HG03520 (cell line): ENCODE data around the gene PRM2.

Source experiments
- ATAC-seq: cut with Tn5 transposase; IDR thresholded peaks from one replicate; pipeline ENCODE4 v1.9.1; 2021; ENCODE audit warnings: mild to moderate bottlenecking, moderate library complexity; ENCODE audit not compliant: unreplicated experiment

PRM2 gene

DNA sequence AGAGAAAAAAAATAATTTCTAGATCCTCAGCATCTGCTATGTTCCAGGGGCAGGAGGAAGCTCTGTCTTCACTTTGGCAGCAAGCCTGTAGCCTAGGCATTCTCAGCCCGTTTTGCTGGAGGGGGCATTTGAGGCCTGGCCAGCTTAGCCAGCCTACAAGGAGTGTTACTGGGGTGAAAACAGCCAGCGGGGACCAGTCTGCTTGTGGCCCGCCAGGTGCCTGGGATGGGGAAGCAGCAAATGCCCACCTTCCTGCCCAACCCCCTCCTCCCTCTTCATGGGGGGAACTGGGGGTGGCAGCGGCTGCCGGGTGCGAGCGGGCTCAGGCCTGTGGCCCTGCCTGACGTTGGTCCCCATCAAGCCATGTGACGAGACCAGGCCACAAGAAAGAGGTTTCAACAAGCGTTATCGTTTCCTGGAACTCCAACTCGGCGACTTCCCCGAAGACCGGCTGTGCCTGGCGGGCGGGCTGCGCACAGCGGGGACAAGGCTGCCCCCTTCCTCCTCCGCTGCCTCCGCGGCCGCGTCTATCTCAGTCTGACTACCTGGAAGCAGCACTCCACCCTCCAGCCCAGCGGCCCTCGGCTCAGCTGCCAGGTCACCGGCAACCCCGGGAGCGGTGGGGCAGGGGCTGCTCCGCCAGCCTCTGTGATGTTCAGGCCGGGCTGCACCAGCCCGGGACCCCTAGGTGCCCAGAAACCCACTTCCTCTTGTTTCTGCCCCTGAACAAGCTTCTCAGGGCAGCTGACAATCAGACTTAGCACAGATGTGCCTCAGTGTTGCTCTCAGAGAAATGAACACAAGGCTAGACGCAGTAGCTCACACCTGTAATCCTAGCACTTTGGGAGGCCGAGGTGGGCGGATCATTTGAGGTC lies 43.2 kb downstream of the PRM2 start:
- ATAC-seq: peak; percentile 53

DNA sequence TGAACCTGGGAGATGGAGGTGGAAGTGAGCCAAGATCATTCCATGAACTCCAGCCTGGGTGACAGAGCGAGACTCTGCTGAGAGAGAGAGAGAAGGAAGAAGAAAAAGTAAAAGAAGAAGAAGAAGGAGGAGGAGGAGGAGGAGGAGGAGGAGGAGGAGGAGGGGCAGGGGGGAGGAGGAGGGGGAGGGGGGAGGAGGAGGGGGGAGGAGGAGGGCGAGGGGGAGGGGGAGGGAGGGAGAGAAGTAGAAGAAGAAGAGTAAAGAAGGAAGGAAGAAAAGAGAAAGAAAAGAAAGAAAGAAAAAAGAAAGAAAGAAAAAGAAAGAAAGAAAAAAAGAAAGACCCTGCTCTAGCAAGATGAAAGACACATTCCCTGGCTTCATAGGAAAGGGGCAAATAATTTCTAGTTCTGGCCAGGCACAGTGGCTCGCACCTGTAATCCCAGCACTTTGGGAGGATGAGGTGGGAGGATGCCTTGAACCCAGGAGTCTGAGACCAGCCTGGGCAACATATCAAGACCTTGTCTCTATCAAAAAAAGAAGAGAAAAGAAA lies 43.9 kb downstream of the PRM2 start:
- ATAC-seq: no peak

DNA sequence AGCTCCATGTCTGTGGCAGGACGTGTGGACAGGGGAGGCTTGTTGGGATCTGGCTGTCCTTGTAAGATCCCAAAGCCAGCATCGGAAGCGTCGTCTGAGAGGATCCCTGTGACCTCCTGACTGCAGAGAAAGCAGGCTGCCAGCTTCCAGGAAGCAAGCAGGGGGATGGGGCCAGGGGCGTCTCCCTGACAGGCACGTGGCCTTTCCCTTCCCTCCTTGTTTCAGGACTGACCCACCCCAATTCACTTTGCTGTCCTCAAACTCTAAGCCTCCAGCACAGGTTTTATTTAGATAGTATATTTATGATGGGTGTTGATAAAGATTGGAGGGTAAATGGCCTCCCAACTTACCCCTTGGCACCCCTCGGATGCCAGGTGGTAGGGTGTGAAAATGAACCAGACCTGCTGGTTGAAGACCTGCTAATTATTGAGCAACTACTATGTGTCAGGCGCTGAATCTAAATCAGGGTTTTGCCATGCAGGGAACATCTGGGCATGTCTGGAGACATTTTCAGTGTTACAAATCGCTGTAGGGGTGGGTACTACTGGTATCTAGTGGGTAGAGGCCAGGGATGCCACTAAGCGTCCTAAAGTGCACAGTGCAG lies 44.8 kb downstream of the PRM2 start:
- ATAC-seq: no peak

DNA sequence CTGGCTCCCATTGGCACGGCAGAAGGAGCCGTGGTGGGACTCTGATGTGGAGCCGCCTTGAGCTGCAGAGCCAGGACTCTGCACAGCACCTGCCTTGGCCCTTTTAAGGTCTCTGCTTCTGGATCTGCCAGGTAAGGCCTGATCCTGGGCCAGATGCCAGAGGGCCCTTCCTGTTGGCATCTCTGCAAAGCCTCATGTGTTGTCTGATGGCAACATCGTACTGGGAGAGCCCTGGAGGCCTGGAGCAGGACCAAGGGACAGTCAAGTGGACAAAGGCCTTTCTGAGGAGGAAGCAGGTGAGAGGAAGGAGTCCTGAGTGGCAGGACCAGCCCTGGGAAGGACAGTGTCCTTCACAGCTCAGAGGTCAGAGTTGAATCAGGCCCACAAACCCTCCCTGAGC lies 46.4 kb downstream of the PRM2 start:
- ATAC-seq: no peak

DNA sequence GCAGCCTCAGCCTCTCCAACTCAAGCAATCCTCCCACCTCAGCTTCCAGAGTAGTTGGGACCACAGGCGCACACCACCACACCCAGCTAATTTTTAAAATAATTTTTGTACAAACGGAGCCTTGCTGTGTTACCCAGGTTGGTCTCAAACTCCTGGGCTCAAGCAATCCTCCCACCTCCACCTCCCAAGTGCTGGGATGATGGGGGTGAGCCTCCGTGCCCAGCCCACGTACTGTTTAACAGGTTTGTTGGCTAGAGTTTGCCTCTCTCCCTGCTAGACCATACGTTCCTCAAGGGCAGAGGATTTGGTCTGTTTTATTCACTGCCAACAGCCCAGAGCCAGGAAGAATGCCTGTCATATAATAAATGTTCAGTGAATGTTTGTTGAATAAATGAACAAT lies 46.8 kb downstream of the PRM2 start:
- no peak for ATAC-seq

DNA sequence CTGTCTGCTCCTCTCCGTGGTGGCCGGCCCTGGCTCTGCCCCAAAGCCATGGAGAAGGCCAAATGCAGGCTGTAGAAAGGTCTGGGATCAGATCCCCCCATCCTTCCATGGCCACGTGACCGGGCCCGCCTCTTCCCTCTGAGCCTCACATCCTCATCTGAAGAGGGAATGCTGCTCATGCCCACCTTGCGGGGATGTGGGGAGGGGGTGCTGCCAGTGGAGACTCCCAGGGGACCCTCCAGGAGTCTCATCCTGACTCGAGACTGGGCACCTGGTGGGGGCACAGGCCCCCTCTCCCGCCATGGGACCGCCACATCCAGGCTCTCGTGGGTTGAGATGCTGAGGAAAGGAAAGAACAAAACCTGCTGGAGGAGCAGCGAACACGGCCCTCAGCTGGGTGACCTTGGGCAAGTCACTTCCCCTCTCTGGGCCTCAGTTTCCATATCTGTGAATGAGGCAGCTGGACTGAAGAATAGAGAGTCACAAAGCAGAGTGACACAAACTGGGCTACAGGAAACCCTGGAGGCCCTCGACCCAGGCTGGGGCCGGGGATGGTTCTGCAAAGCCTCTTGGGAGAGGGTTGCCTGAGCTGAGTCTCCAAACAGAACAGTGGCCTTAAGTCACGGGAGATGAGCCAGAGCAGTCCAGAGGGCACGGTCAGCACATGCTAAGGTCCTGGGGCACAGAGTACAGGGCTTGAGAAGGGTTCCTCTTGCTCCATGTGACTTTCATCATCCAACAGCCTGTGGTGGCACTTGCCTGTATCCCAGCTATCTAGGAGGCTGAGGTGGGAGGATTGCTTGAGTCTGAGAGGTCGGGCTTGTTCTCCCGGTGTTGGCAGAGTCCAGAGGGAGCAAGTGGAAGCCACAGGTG lies 50.4 kb downstream of the PRM2 start:
- ATAC-seq: no peak
